AML-193 (cell line): ENCODE data around the gene TSPAN19.

Source experiments
- DNase-seq, 2 experiments: peaks; one replicate each; lab custom pipeline; 2025; lab: John Stamatoyannopoulos, UW

TSPAN19 gene

DNA sequence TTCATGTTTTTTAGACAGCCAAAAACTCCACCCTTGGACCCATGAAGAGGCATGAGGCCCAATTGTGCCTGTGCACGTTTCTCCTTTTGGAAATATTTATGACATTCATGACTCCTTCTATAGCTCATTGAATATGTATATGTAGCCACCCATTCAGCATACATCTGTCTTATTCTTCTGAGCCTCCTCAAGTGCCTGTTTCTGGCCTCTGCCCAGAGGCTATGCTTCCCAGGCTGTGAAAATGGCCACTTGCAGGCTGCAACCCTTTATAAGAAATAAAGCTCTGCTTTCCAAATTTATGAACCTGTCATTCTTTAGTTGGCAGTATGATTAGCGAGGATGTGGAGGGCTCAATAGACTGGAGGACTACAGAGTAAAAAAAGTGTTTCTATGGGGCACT is 35.3 kb downstream of the TSPAN19 start:
- DNase-seq: no peak

DNA sequence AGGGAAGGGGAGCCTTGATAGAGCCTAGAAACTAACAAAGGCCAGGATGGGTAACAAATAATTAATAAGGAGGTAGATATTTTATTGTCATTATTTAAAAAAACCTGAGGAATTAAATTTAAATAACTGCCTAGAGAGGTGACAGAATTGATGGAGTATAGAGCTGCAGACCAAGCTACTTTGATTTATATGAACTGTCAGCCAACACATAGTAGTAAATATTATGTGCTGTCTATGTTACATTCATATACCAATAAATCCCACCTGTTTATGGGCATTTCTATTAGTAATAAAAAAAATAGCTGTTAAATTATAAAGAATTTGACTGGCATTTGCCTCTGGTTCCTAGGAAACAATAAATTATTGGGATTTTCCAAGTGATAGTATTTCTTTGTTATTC is 37.7 kb downstream of the TSPAN19 start:
- no peak for DNase-seq

DNA sequence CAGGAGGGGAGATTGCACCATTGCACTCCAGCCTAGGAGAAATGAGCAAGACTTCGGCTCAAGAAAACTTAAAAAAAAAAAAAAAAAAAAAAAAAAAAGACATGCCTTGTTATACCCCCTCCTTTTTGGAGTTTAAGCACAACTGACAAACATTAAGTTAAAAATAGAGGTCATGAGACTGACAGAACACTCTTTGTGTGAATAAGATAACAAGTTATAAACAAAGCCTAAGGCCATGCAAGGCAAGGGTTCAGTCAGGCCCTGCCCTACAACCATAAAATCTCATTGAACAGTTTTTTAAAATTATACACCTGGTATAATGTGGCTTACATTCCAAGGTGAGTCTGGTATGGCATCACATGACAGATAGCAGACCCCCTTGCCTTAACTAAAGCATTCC is 39.3 kb downstream of the TSPAN19 start:
- no peak for DNase-seq

- DNase-seq: no peak
These were observed 40.4 kb downstream of the TSPAN19 start for GRCh38 chr12:84995641-84996040.

GRCh38 chr12:84994426-84994825 is 41.7 kb downstream of the TSPAN19 start:
- no peak for DNase-seq

GRCh38 chr12:84986586-84986985 is 49.5 kb downstream of the TSPAN19 start:
- no peak for DNase-seq

GRCh38 chr12:84986117-84986516 is 50.0 kb downstream of the TSPAN19 start:
- DNase-seq: no peak

DNA sequence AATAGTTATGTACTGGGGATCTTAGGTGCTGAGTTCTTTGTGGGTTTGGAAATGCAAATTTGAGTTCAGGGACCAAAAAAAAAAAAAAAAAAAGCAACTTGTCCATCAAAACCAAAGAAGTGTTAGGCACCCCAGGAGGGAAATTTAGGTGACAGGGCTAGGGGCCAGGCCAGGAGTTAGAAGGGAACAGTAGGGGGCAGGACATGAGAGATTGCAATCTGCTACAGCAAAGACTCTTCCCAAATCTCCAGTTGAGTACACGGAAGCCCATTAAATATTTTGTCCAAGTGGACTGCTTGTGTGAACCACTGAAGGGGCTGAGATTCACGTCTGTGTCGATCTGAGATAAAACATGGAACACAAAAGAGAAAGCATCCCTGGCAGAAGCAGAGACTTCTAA is 52.8 kb downstream of the TSPAN19 start:
- DNase-seq: no peak

DNA sequence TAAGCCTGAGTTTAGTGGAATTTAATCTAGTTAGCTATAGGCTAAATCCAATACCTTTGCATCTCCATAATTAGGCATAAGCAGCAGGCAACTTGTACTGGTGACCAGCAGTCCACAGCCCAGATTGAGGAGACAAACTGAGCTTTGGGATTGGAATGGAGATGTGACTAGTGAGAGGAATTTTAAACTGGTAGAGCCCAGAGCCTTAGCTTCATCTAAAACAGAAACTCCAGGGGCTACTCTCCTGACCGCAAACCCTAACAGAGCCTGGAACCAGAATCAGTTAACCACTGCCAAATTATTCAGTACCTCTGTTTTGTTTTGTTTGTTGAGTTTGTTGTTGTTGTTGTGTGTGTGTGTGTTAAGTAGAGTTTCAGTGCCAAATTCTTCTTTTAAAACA is 53.2 kb downstream of the TSPAN19 start:
- DNase-seq: no peak

DNA sequence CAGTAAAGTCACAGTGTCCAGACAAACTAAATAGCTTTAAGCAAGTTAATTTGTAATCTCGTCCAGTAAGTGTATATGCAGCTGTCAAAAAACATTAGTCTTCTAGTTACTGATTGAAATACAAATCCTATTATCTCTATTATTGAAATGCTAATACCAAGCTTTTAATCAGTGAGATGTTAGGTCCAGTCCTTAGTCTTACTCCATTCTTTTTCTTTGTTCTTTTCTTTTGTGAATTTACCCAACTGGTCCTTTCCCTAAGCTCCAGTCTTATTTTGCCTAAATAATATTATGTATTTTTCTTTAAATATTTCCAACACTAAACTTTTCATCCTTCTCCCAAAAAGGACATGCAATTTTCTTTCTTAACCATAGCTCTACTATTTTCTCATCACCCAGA is 57.2 kb downstream of the TSPAN19 start:
- DNase-seq: no peak

DNA sequence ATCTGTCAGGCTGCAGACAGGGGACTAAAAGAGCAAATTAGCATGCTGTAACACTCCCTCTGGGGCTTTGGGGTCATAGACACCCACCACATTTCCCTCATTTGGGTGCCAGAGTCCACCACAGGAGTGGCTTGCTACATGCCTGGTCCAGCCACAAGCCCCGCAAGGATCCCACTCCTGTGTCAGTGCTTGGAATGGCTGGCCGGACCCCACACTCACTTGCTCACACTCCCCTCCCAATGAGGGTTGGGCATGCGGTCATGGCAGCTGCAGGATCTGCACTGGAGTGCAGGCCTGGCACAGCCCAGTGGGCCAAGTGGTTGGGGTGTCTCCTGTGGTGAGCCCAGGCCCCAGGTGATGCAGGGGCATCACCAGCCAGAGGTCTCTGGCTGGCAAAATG is 59.9 kb downstream of the TSPAN19 start:
- DNase-seq: no peak

DNA sequence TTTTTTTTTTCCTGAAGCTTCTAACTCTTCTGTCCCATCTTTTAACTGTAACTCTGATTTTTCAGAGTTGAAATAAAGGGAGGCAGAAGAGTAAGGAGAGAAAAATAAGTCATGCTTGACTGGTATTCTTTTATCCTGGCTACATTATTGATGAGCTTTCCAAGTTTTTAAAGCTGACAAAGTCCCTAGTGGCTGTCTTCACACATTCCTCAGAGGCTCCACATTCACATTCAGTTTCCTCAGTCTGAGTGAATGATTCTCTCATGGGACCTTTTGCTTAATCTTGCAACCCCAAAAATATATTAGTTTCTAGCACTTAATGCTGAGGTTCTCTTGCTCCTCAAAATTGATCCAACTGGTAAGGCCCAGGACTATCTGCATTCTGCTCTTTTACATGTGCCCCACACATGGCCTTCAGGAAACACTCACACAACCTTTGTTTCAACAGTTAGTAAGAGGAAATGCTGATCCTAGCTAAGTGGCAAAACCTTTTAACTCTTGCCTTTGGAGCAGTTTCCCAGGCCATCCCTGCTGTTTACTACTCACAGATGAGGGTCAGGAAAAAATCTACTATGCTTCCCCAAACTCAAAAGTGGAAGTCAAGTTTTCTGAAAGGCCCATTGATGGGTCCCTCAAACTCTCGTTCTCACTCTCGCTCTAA is 61.8 kb downstream of the TSPAN19 start:
- no peak for DNase-seq

DNA sequence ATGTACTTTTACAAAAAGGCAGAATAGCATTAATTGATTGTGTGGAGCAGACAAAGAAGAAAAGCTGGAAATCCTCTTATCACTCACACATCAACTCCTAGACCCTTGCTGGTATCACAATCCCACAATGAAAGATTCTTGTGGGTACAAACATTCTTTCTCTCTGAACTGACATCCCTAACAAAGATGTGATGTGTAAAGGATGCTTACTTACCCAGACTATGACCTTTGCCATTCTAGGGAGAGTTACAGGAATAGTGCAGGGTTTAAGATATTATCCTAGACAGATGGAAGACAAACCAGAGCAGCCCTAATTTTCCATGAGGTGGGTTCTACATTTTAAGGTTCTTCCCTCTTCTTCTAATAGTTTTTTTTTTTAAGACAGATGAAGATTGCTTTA is 63.1 kb downstream of the TSPAN19 start:
- no peak for DNase-seq

- DNase-seq: no peak
These were observed 66.9 kb downstream of the TSPAN19 start for GRCh38 chr12:84969226-84969625.
